Glomerular visceral epithelial cell (primary cell): ENCODE measurements around the gene MORF4L1.

Experiments used
- DNase-seq: peaks from one replicate; pipeline ENCODE4 v3.0.0-alpha.2; 2016; ENCODE audit errors: extremely low spot score

The MORF4L1 gene

DNA sequence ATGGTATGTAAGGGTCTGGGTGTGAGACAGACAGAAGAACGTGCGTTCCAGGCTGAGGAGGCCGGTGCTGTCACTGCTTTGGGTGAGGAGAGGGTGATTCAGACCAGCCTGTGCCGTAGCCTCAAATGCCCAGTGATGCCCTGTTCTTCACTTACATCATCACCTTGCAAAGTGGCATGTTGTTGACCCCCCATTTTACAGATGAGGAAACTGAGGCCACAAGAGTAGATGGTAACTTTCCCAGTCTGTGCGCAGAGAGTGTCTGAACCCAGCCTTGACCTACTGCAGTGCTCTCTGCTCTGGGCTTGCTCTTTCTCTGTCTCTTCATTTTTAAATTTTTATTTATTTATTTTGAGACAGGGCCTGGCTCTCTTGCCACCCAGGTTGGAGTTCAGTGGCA lies 73.8 kb downstream of the MORF4L1 start:
- no peak for DNase-seq

DNA sequence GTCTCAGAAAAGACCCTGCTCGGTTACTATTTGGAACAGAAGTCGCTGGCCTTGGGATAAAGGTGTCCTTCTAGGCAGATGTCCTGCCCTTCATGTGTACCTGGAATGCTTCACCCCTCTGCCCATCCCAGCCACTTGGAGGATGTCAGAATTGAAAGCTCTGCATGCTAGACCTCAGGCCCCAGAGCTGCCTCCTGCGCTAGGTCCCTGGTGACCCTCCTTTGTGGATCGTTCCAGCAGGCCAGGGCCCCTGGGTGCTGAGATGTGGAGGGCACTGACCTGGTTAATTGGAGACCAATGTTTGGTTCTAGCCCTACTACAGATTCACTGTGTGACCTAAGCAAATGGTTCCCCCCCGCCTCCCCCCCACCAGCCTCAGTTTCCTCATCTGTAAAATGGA lies 74.8 kb downstream of the MORF4L1 start:
- DNase-seq = no peak
